ENCODE results near the gene PGD. TPM values are rescaled to one million over a fixed set of nuclear protein-coding genes. Genes with fewer than 3 reads are reported as not detected.
A peak's percentile ranks its signal among the peaks of the same experiment; 100 is the strongest.

The PGD gene
- total and polyA plus RNA-seq, 2 of the 13 experiments (the other 11 are each of a cell fraction or from before 2014, with no cell fraction given), result 64.8 to 210 TPM

GRCh38 chr1:10398734-10399443 lies at the start of gene PGD (continued):
- TF ChIP-seq GTF2F1 (IDR thresholded peaks at IDR 0.05; ENCODE audit: low read length) (no peak), ZNF790 (CRISPR knock-in tag; IDR thresholded peaks at IDR 0.05; ENCODE audit: borderline replicate concordance) (peak; percentile 98), RELA (CRISPR knock-in tag; IDR thresholded peaks at IDR 0.05) (peak; percentile 7; the same call in 1 of the 2 replicates), TAF15 (IDR thresholded peaks at IDR 0.05; ENCODE audit: low read depth, low read length, poor library complexity, severe bottlenecking) (peak; percentile 69), THYN1 (CRISPR knock-in tag; IDR thresholded peaks at IDR 0.05; ENCODE audit: borderline replicate concordance, low read depth) (no peak), MTA3 (CRISPR knock-in tag; IDR thresholded peaks at IDR 0.05) (no peak), NCOR1 (IDR thresholded peaks at IDR 0.05; ENCODE audit: borderline replicate concordance, low read length) (no peak; the same call in 1 of the 2 replicates), ZNF180 (CRISPR knock-in tag; IDR thresholded peaks at IDR 0.05; ENCODE audit: borderline replicate concordance, low read depth) (0 out of 2 replicates have a peak, but pooled peaks have one; percentile 31), ZNF451 (CRISPR knock-in tag; IDR thresholded peaks at IDR 0.05) (peak; percentile 90), KDM5B (CRISPR knock-in tag; IDR thresholded peaks at IDR 0.05; ENCODE audit: borderline replicate concordance) (peak; percentile 81), ZNF704 (CRISPR knock-in tag; IDR thresholded peaks at IDR 0.05; ENCODE audit: borderline replicate concordance) (peak; percentile 47), KLF6 (CRISPR knock-in tag; IDR thresholded peaks at IDR 0.05) (peak; percentile 90), CREM (IDR thresholded peaks at IDR 0.05) (0 out of 2 replicates have a peak, but pooled peaks have one; percentile 56), CREM (CRISPR knock-in tag; IDR thresholded peaks at IDR 0.05) (no peak), NR2F1 (CRISPR knock-in tag; IDR thresholded peaks at IDR 0.05) (no peak), ZZZ3 (CRISPR knock-in tag; IDR thresholded peaks at IDR 0.05; ENCODE audit: borderline replicate concordance) (peak; percentile 46)
- TF ChIP-seq, protein P1, sequence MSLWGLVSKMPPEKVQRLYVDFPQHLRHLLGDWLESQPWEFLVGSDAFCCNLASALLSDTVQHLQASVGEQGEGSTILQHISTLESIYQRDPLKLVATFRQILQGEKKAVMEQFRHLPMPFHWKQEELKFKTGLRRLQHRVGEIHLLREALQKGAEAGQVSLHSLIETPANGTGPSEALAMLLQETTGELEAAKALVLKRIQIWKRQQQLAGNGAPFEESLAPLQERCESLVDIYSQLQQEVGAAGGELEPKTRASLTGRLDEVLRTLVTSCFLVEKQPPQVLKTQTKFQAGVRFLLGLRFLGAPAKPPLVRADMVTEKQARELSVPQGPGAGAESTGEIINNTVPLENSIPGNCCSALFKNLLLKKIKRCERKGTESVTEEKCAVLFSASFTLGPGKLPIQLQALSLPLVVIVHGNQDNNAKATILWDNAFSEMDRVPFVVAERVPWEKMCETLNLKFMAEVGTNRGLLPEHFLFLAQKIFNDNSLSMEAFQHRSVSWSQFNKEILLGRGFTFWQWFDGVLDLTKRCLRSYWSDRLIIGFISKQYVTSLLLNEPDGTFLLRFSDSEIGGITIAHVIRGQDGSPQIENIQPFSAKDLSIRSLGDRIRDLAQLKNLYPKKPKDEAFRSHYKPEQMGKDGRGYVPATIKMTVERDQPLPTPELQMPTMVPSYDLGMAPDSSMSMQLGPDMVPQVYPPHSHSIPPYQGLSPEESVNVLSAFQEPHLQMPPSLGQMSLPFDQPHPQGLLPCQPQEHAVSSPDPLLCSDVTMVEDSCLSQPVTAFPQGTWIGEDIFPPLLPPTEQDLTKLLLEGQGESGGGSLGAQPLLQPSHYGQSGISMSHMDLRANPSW (CRISPR knock-in tag; IDR thresholded peaks at IDR 0.05; ENCODE audit: borderline replicate concordance), result no peak
- TF ChIP-seq, protein P2, sequence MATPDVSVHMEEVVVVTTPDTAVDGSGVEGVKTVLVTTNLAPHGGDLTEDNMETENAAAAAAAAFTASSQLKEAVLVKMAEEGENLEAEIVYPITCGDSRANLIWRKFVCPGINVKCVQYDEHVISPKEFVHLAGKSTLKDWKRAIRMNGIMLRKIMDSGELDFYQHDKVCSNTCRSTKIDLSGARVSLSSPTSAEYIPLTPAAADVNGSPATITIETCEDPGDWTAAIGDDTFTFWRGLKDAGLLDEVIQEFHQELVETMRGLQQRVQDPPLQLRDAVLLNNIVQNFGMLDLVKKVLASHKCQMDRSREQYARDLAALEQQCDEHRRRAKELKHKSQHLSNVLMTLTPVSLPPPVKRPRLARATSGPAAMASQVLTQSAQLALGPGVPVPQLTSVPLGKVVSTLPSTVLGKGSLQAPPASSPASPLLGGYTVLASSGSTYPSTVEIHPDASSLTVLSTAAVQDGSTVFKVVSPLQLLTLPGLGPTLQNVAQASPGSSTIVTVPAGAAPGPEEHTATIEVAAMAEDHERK (CRISPR knock-in tag; IDR thresholded peaks at IDR 0.05; ENCODE audit: low read depth), result peak; percentile 42; the same call in 1 of the 2 replicates
- TF ChIP-seq, protein P3, sequence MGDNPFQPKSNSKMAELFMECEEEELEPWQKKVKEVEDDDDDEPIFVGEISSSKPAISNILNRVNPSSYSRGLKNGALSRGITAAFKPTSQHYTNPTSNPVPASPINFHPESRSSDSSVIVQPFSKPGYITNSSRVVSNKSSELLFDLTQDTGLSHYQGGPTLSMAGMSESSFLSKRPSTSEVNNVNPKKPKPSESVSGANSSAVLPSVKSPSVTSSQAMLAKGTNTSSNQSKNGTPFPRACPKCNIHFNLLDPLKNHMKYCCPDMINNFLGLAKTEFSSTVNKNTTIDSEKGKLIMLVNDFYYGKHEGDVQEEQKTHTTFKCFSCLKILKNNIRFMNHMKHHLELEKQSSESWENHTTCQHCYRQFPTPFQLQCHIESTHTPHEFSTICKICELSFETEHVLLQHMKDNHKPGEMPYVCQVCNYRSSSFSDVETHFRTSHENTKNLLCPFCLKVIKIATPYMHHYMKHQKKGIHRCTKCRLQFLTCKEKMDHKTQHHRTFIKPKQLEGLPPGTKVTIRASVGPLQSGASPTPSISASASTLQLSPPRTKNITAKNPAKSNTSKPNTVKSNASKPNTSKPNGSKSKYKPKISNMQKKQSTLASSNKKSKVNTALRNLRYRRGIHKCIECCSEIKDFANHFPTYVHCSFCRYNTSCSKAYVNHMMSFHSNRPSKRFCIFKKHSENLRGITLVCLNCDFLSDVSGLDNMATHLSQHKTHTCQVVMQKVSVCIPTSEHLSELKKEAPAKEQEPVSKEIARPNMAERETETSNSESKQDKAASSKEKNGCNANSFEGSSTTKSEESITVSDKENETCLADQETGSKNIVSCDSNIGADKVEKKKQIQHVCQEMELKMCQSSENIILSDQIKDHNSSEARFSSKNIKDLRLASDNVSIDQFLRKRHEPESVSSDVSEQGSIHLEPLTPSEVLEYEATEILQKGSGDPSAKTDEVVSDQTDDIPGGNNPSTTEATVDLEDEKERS (CRISPR knock-in tag; IDR thresholded peaks at IDR 0.05), result peak; percentile 17; the same call in 1 of the 2 replicates
